Liver (tissue), 9 donors: Measurements from ENCODE around the gene CSNK1D. TPM values are rescaled to one million over a fixed set of nuclear protein-coding genes. Genes with fewer than 3 reads are reported as not detected.

Experiments used
- DNase-seq: peaks from one replicate; pipeline ENCODE4 v3.0.0-alpha.2; 2017; ENCODE audit warnings: low spot score
- H3K27ac ChIP-seq, 2 donors: one replicate each; pipeline ENCODE4 v1.7.0; 2013; ENCODE audit warnings: inconsistent platforms in 2 of 2, low read length in 2 of 2, control low read depth in 1 of 2, low read depth in 1 of 2, mild to moderate bottlenecking in 1 of 2
- H3K27me3 ChIP-seq, 4 donors: one replicate each; pipeline versions ENCODE4 v1.6.1 to v1.7.0; 2013; ENCODE audit warnings: low read length in 3 of 4, inconsistent platforms in 1 of 4, mild to moderate bottlenecking in 1 of 4, moderate library complexity in 1 of 4; ENCODE audit not compliant: control insufficient read depth in 4 of 4, insufficient read depth in 4 of 4
- H3K36me3 ChIP-seq, 4 donors: one replicate each; pipeline versions ENCODE4 v1.6.1 to v1.7.0; 2013; ENCODE audit warnings: low read length in 3 of 4, mild to moderate bottlenecking in 3 of 4, low read depth in 1 of 4, moderate library complexity in 1 of 4; ENCODE audit not compliant: control insufficient read depth in 4 of 4, insufficient read depth in 3 of 4
- H3K4me1 ChIP-seq, 4 donors: one replicate each; pipeline versions ENCODE4 v1.6.1 to v1.7.0; 2013; ENCODE audit warnings: low read length in 3 of 4, mild to moderate bottlenecking in 3 of 4, moderate library complexity in 1 of 4; ENCODE audit not compliant: control insufficient read depth in 4 of 4, insufficient read depth in 4 of 4
- H3K4me3 ChIP-seq, 3 donors: one replicate each; pipeline versions ENCODE4 v1.6.1 to v1.7.0; 2013; ENCODE audit warnings: low read length in 3 of 3, control low read depth in 1 of 3, low read depth in 1 of 3, mild to moderate bottlenecking in 1 of 3
- H3K9ac ChIP-seq, 2 donors: one replicate each; pipeline ENCODE4 v1.7.0; 2013; ENCODE audit warnings: low read length in 2 of 2, mild to moderate bottlenecking in 2 of 2, moderate library complexity in 2 of 2, control low read depth in 1 of 2, low read depth in 1 of 2
- H3K9me3 ChIP-seq, 4 donors: one replicate each; pipeline versions ENCODE4 v1.6.1 to v1.7.0; 2013; ENCODE audit warnings: low read length in 3 of 4; ENCODE audit not compliant: control insufficient read depth in 4 of 4
- EGR1 ChIP-seq, 2 donors: IDR thresholded peaks; 2 replicates each; pipeline ENCODE4 v1.6.1; 2016 to 2018; ENCODE audit warnings: antibody characterized with exemption in 2 of 2, low read depth in 2 of 2
- FOXA1 ChIP-seq: IDR thresholded peaks from 2 replicates; pipeline ENCODE4 v1.6.1; 2016; ENCODE audit warnings: antibody characterized with exemption
- FOXA2 ChIP-seq: IDR thresholded peaks from 2 replicates; pipeline ENCODE4 v1.6.1; 2016; ENCODE audit warnings: antibody characterized with exemption
- HNF4A ChIP-seq, 2 donors: conservative IDR thresholded peaks; 2 replicates each; pipeline ENCODE4 v1.6.1; 2016; ENCODE audit warnings: antibody characterized with exemption in 2 of 2, mild to moderate bottlenecking in 2 of 2
- HNF4G ChIP-seq: IDR thresholded peaks from 2 replicates; pipeline ENCODE4 v1.6.1; 2016; ENCODE audit warnings: antibody characterized with exemption
- JUND ChIP-seq, 2 donors: IDR thresholded peaks; 2 replicates each; pipeline ENCODE4 v1.6.1; 2016; ENCODE audit warnings: antibody characterized with exemption in 2 of 2
- NR2F2 ChIP-seq: IDR thresholded peaks from 2 replicates; pipeline ENCODE4 v1.6.1; 2016; ENCODE audit warnings: antibody characterized with exemption
- RAD21 ChIP-seq, 2 donors: IDR thresholded peaks; 2 replicates each; pipeline ENCODE4 v1.6.1; 2016; ENCODE audit warnings: antibody characterized with exemption in 2 of 2, mild to moderate bottlenecking in 2 of 2
- RXRA ChIP-seq, 2 donors: IDR thresholded peaks; 2 replicates each; pipeline ENCODE4 v1.6.1; 2017 to 2018; ENCODE audit warnings: antibody characterized with exemption in 2 of 2, mild to moderate bottlenecking in 1 of 2
- SP1 ChIP-seq: IDR thresholded peaks from 2 replicates; pipeline ENCODE4 v1.6.1; 2018; ENCODE audit warnings: antibody characterized with exemption, mild to moderate bottlenecking
- TAF1 ChIP-seq: conservative IDR thresholded peaks from 2 replicates; pipeline ENCODE4 v1.6.1; 2016; ENCODE audit warnings: antibody characterized with exemption, mild to moderate bottlenecking
- YY1 ChIP-seq: IDR thresholded peaks from 2 replicates; pipeline ENCODE4 v1.6.1; 2016; ENCODE audit warnings: antibody characterized with exemption, mild to moderate bottlenecking
- WGBS: extraction: QIAGEN DNeasy Blood & Tissue Kit; methylation state at CpG from one replicate; pipeline ENCODE4 v1.1.7; 2013; 5-methylcytosine and 5-hydroxymethylcytosine counted together
- polyA plus RNA-seq, 2 donors: library from polyadenylated mRNA; stranded (reverse) in 1 of 2; unstranded in 1 of 2; fragments of 200-250 nt in 1 of 2; fragments of >200 nt in 1 of 2; fragmentation: Nextera tagmentation in 1 of 2; extraction: Ambion mirVana in 1 of 2; gene quantifications; one replicate each; pipeline versions ENCODE4 v1.2.1 to v1.2.3, GENCODE V29; 2013 to 2015
- total RNA-seq, 2 donors: library from RNA; depleted of rRNA; stranded (reverse); fragments of >200 nt; gene quantifications; one replicate each; pipeline ENCODE4 v1.2.3, GENCODE V29; 2014
- TF ChIP-seq, protein P1 (sequence below): IDR thresholded peaks from 2 replicates; pipeline ENCODE4 v1.6.1; 2016; ENCODE audit warnings: antibody characterized with exemption, mild to moderate bottlenecking
- TF ChIP-seq, protein P2 (sequence below): IDR thresholded peaks from 2 replicates; pipeline ENCODE4 v1.6.1; 2016; ENCODE audit warnings: antibody characterized with exemption
- TF ChIP-seq, protein P3 (sequence below): IDR thresholded peaks from 2 replicates; pipeline ENCODE4 v1.6.1; 2016; ENCODE audit warnings: antibody characterized with exemption
- TF ChIP-seq, protein P4 (sequence below): IDR thresholded peaks from 2 replicates; pipeline ENCODE4 v1.6.1; 2016; ENCODE audit warnings: antibody characterized with exemption
- TF ChIP-seq, protein P5 (sequence below): fragments of 150-350 bp; IDR thresholded peaks from 2 replicates; pipeline ENCODE4 v1.5.1; 2017; ENCODE audit warnings: improper control_type of control experiment, low read depth, low read length; ENCODE audit not compliant: missing input control
- donor health status: healthy.
- donor health status: healthy.
- donor health status: healthy.
- donor health status: healthy.
- donor health status: healthy.

Gene CSNK1D
- total and polyA plus RNA-seq, 4 donors = 22.0 to 49.0 (median 34.2) TPM

DNA sequence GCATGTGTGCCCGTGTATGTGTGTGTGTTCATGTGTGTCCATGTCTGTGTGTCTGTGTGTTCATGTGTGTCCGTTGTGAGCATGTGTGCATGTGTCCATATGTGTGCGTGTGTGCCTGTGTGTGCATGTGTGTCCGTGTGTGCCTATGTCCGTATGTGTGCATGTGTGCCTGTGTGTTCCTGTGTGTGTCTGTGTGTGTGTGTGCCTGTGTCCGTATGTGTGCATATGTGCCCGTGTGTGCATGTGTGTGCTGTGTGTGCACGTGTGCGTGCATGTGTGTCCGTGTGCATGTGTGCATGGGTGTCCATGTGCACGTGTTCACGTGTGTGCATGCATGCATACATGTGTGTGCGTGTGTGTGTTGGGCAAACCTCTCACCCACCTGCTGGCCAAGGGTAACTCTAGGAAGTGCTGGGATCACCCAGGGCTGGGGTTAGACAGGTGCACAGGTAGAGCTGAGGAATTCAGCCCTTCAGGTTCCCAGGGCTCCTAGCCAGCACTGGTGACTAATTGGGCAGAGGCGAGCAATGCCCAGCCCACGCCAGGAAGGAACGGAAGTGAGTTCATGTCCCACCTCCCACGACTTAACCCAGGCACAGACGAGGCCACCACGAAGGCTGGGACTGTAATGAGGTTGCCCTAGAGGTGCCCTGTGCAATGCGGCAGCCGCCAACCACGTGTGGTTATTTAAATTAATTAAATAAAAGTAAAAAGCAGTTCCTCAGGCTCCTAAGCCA, 8.2 kb upstream of the CSNK1D start:
- H3K4me1 ChIP-seq = no peaks in the 10 kb centered on the region
- no peak overlapping the region for H3K4me3 ChIP-seq
- 80% methylated on average over 22 of the region's 22 CpGs for WGBS
- no peaks in the 10 kb centered on the region for H3K9me3 ChIP-seq
- H3K36me3 ChIP-seq = no peaks in the 10 kb centered on the region
- no peak for DNase-seq
- no peak overlapping the region for H3K27ac ChIP-seq
- no peaks in the 10 kb centered on the region for H3K27me3 ChIP-seq
- TF ChIP-seq FOXA1 = no peak
- no peak overlapping the region for H3K9ac ChIP-seq

DNA sequence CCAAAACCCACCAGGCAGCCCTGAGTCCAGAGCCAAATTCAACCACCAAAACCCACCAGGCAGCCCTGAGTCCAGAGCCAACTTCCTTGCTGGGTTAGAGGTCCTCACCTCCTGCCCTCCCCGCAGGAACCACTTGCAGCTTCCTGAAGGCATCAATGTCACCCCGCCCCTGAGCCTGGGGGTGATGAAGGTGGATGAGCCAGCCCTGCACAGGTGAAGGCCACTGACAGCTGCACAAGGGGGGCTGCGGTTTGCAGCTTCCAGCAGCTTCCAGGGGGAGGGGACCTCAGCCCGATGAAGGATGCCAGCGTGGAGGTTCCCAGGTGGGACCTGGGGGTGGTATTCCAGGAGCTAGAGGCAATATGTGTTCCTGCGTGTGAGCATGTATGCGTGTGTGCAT, 7.6 kb upstream of the CSNK1D start:
- H3K9ac ChIP-seq = no peak overlapping the region
- H3K36me3 ChIP-seq = no peaks in the 10 kb centered on the region
- H3K4me3 ChIP-seq = no peak overlapping the region
- TF ChIP-seq SP1 (no peak), HNF4A (conservative IDR thresholded peaks at IDR 0.05) (no peak), TAF1 (no peak), FOXA1 (no peak), RXRA (IDR thresholded peaks at IDR 0.05) (no peak), EGR1 (IDR thresholded peaks at IDR 0.05; ENCODE audit: low read depth in 2 of 2) (no peak), RAD21 (IDR thresholded peaks at IDR 0.05) (no peak)
- TF ChIP-seq, protein P1, sequence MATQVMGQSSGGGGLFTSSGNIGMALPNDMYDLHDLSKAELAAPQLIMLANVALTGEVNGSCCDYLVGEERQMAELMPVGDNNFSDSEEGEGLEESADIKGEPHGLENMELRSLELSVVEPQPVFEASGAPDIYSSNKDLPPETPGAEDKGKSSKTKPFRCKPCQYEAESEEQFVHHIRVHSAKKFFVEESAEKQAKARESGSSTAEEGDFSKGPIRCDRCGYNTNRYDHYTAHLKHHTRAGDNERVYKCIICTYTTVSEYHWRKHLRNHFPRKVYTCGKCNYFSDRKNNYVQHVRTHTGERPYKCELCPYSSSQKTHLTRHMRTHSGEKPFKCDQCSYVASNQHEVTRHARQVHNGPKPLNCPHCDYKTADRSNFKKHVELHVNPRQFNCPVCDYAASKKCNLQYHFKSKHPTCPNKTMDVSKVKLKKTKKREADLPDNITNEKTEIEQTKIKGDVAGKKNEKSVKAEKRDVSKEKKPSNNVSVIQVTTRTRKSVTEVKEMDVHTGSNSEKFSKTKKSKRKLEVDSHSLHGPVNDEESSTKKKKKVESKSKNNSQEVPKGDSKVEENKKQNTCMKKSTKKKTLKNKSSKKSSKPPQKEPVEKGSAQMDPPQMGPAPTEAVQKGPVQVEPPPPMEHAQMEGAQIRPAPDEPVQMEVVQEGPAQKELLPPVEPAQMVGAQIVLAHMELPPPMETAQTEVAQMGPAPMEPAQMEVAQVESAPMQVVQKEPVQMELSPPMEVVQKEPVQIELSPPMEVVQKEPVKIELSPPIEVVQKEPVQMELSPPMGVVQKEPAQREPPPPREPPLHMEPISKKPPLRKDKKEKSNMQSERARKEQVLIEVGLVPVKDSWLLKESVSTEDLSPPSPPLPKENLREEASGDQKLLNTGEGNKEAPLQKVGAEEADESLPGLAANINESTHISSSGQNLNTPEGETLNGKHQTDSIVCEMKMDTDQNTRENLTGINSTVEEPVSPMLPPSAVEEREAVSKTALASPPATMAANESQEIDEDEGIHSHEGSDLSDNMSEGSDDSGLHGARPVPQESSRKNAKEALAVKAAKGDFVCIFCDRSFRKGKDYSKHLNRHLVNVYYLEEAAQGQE = no peak
- TF ChIP-seq, protein P2, sequence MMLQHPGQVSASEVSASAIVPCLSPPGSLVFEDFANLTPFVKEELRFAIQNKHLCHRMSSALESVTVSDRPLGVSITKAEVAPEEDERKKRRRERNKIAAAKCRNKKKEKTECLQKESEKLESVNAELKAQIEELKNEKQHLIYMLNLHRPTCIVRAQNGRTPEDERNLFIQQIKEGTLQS = no peak
- WGBS = 85% methylated on average over 7 of the region's 7 CpGs
- H3K27me3 ChIP-seq = no peaks in the 10 kb centered on the region
- H3K9me3 ChIP-seq = no peaks in the 10 kb centered on the region
- no peak overlapping the region for H3K27ac ChIP-seq
- no peak for DNase-seq
- no peaks in the 10 kb centered on the region for H3K4me1 ChIP-seq

DNA sequence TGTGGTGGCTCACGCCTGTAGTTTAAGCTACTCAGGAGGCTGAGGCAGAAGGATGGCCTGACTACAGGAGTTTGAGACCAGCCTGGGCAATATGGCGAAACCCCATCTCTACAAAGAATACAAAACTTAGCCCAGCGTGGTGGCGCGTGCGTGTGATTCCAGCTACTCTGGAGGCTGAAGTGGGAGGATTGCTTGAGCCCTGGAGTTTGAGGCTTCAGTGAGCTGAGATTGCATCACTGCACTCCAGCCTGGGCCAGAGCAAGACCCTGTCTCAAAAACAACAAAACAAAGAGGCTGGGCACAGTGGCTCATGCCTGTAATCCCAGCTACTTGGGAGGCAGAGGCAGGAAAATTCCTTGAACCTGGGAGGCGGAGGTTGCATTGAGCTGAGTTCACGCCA, 7.0 kb upstream of the CSNK1D start:
- H3K36me3 ChIP-seq = no peaks in the 10 kb centered on the region
- no peak overlapping the region for H3K4me3 ChIP-seq
- no peak overlapping the region for H3K27ac ChIP-seq
- DNase-seq = no peak
- no peaks in the 10 kb centered on the region for H3K9me3 ChIP-seq
- 97% methylated on average over 8 of the region's 8 CpGs for WGBS
- H3K9ac ChIP-seq = no peak overlapping the region
- no peaks in the 10 kb centered on the region for H3K4me1 ChIP-seq
- H3K27me3 ChIP-seq = no peaks in the 10 kb centered on the region
- no peak for TF ChIP-seq HNF4G
- no peak for TF ChIP-seq YY1
- TF ChIP-seq SP1 = no peak
- TF ChIP-seq FOXA1 = no peak
- TF ChIP-seq, protein P3, sequence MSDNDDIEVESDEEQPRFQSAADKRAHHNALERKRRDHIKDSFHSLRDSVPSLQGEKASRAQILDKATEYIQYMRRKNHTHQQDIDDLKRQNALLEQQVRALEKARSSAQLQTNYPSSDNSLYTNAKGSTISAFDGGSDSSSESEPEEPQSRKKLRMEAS = no peak
- TF ChIP-seq, protein P1 = no peak
- TF ChIP-seq, protein P4, sequence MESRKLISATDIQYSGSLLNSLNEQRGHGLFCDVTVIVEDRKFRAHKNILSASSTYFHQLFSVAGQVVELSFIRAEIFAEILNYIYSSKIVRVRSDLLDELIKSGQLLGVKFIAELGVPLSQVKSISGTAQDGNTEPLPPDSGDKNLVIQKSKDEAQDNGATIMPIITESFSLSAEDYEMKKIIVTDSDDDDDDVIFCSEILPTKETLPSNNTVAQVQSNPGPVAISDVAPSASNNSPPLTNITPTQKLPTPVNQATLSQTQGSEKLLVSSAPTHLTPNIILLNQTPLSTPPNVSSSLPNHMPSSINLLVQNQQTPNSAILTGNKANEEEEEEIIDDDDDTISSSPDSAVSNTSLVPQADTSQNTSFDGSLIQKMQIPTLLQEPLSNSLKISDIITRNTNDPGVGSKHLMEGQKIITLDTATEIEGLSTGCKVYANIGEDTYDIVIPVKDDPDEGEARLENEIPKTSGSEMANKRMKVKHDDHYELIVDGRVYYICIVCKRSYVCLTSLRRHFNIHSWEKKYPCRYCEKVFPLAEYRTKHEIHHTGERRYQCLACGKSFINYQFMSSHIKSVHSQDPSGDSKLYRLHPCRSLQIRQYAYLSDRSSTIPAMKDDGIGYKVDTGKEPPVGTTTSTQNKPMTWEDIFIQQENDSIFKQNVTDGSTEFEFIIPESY = no peak
- TF ChIP-seq FOXA2 = no peak
- no peak for TF ChIP-seq JUND (IDR thresholded peaks at IDR 0.05)
- no peak for TF ChIP-seq NR2F2
- TF ChIP-seq RAD21 (IDR thresholded peaks at IDR 0.05) = no peak
- TF ChIP-seq, protein P5, sequence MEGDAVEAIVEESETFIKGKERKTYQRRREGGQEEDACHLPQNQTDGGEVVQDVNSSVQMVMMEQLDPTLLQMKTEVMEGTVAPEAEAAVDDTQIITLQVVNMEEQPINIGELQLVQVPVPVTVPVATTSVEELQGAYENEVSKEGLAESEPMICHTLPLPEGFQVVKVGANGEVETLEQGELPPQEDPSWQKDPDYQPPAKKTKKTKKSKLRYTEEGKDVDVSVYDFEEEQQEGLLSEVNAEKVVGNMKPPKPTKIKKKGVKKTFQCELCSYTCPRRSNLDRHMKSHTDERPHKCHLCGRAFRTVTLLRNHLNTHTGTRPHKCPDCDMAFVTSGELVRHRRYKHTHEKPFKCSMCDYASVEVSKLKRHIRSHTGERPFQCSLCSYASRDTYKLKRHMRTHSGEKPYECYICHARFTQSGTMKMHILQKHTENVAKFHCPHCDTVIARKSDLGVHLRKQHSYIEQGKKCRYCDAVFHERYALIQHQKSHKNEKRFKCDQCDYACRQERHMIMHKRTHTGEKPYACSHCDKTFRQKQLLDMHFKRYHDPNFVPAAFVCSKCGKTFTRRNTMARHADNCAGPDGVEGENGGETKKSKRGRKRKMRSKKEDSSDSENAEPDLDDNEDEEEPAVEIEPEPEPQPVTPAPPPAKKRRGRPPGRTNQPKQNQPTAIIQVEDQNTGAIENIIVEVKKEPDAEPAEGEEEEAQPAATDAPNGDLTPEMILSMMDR = no peak
